GM21423 (cell line): ENCODE measurements around the gene KRT6A.
"Not testable (repeated sequence)": the region's sequence is repeated elsewhere in the genome, so short reads cannot be mapped to it uniquely, and the experiment has no call there.

Source experiments
- ATAC-seq: cut with Tn5 transposase; IDR thresholded peaks from one replicate; pipeline ENCODE4 v1.9.1; 2021; ENCODE audit warnings: mild to moderate bottlenecking, moderate library complexity; ENCODE audit not compliant: unreplicated experiment

The KRT6A gene

GRCh38 chr12:52474212-52474611 lies 18.8 kb downstream of the KRT6A start:
- no peak for ATAC-seq

DNA sequence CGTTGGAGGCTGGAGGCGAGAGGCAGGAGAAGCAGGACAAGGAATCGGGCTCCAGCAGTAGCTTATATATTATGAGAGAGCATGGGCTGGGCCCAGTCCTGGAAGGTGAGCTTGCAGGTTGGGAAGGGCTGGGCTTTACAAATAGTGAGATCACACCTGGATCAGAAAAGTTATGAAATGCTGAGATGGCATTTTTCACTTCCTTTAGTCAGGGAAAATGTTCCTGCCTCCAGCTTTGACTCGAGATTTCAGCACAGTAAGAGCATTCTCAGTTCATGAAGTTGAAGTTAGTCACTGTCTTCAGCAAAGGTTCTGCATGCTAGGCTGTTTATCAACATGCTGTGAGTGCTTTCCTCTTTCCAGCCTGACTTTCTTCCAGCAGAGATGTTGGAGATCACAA lies 19.3 kb downstream of the KRT6A start, which contains the start of gene KRT6C:
Gene KRT6C (minus strand): TSS at position 38 of the 400 bp plus-strand sequence. CDS start 68 bp downstream, outside the sequence.
- no peak for ATAC-seq

- no peak for ATAC-seq
Observed at GRCh38 chr12:52469853-52470252, 23.2 kb downstream of the KRT6A start.

GRCh38 chr12:52464897-52465296 lies 28.2 kb downstream of the KRT6A start:
- ATAC-seq, result no peak

DNA sequence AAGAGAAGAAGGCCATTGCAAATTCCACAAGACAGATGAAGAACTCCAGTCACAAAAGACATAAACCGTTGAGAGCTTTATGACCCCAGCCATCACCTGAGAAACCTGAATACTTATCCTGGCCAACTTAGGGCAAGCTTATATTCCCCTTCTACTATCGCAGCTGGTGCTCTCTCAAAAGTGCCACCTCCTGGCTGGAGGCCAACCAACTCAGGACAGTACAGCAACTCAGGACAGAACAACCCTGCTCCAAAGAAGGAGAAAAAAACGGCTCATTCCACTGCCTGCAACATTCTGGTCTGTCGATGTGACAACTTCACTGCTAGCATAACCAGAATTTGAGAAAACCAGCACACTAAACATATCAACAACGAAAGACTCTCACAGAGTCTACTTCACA lies 31.4 kb downstream of the KRT6A start:
- ATAC-seq, result no peak

GRCh38 chr12:52458861-52459260 lies 34.2 kb downstream of the KRT6A start:
- no peak for ATAC-seq

DNA sequence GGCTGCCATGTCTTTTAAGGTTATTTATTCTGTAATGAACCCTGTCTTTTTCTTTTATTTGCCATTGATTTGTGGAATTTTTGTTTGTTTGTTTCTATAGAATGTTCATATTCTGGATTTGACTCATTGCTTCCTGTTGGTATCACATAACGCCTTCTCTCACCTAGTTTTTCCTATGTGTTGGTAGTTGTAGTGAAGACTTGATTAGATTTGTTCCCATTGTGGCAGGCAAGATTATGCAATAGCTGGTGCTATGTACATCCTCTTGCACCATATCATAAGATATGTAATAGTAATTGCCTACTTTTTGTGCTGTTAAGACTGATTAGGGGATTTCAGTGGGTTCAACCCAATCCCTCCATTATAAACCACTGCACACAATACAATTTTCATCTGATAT lies 37.2 kb downstream of the KRT6A start:
- ATAC-seq, result no peak

GRCh38 chr12:52454411-52455201 lies 38.5 kb downstream of the KRT6A start:
- ATAC-seq, result no peak

- no peak for ATAC-seq
Observed at GRCh38 chr12:52452101-52452500, 41.0 kb downstream of the KRT6A start, which contains the start of gene KRT6B. KRT6B (minus strand) TSS chr12:52452146; CDS start chr12:52452078, 68 bp downstream.

DNA sequence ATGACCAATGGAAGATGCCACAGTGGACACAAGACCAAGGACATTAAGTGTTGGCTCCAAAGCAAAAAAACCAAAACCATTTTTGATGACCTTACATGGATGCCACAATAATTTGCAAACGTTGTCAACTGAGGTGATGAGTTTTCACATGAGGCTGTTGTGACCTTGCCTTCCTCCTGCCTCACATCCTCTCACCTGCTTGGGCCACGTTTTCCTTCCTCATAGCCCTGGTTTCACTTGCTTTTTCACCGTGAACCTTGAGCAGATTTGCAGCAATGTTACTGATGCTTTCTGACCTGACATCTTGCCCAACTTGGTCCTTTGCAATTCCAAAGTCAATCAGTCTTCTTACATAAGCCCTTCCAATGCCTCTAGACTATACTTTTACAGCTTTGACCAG lies 44.8 kb downstream of the KRT6A start:
- no peak for ATAC-seq

DNA sequence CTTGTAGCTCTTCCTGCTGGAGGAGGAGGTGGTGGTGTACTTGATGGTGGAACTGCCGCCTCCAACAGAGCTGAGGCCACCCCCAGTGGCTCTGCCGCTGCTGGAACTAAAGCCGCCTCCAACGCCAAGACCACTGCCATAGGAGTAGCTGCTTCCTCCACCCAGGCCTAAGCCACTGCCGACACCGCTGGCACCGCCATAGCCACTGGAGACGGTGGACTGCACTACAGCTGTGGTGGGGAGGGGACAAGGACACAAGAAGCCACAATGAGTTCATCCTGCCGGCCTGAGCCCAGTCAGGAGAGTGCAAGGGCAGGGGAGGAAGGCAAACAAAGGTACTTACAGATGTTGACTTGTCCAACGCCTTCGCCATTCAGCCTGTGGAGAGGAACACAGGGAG lies 45.9 kb downstream of the KRT6A start:
- not testable (repeated sequence) for ATAC-seq

DNA sequence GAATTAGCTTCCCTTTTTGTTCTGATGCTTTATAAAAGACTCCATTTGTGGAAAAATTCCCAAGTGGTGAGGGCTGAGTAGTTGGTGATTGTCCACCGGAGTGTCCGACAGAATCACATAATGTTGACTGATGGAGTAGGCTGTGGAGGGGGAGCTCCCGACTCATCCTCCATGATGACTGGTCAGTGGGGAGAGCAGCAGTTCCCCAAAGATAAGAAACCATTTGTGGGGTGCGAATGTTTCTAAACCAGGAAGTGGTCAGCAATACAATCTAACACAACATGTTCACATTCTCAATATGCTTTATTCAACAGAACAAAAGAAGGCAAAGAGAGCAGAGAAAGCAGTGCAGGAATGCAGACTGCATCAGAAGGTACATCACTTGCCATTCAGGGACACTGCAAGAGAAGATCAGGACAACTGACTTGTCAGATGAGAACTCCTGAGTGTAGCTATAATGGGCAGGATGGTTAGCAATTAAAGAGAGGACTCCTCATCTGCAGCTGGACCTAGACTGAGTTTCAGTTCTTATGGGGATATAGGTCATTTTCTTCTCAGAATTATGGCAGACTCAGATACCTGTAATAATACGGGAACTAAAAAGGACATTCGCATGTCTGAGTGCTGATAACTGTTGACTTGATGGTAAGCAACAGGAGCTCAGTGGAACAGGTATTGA lies 46.6 kb downstream of the KRT6A start:
- no peak for ATAC-seq

DNA sequence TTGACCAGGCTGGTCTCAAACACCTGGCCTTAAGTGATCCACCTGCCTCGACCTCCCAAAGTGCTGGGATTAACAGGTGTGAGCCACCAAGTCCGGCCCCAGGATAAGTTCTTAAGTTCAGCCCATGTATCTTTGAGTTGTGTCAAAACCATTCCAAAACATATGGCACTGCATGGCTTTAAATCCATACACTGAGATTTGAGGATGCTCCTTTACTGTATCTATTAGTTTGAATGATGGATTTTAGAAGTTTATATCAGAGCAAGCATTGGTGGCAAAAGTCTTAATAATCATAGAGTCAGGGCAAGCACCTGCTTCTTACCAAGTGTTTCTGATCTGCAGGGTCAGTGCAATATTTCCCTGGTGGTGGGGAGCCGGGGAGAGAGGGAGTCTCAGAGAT lies 47.2 kb downstream of the KRT6A start:
- no peak for ATAC-seq

DNA sequence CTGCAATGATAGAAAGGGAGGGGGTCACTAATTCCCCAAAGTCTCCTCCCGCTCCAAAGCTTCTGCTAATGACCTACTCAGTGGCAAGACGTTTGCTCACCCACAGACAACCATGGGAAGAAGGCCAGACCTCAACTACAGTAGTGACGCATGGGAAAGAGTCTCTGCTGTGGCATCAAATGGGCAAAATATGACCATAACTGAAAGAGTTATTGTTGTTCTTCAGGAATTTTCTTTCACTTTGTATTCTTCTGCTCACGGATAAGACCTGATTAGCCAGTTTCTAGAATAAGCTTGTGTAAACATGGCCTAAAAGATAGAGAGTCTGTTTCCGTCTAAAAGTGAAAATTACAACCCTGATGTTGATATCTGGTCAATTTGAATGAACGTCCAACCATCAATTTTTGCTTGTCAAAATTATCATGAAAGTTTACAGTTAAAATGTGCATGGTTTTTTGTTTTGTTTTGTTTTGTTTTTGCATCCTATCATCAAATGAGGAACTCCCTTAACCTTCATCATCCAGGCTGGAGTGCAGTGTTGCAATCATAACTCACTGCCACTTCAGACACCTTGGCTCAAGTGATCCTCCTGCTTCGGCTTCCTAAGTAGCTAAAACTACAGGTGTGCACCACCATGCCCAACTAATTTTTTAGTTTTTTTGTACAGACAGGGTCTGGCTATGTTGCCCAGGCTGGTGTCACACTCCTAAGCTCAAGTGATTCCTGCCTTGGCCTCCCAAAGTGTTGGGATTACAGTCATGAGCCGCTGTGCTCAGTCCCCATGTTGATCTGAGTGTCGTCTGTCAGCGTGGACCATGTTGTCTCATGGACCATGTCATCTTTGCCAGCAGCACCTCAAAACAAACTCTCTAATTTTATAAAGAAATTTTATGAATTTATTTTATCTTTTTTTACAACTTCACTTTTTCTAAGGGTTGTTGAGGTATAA lies 48.1 kb downstream of the KRT6A start:
- ATAC-seq, result no peak

- ATAC-seq, result no peak
Observed at GRCh38 chr12:52443966-52444365, 49.1 kb downstream of the KRT6A start.

GRCh38 chr12:52442600-52443061 lies 50.4 kb downstream of the KRT6A start:
- no peak for ATAC-seq

DNA sequence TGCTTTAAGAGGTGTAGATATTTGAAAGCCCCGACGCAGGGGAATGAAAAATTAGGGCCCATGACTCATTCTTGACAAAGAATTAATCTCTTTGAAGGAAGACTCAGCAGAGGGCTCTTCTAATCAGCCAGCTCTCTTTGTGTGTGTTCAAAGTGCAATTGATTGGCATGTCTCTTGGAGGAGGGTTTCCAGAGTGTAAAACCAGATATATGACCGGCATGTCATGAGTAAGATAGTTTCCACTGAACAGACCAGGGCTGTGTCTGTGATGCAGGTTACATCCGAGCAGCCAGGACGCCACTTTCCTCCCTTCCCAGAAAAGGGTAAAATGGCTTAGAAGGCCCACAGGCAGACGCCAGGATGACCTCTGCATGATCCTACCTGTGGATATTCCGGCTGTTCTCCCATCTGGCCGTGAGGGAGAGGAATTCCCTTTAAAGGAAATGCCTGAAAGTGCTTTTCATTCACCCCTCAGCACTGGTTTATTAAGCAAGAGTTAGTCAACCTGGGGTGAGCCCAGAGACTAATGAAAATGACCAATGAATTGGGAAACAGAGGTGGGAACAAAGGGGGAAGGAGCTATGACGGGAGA lies 51.6 kb downstream of the KRT6A start:
- ATAC-seq, result no peak

DNA sequence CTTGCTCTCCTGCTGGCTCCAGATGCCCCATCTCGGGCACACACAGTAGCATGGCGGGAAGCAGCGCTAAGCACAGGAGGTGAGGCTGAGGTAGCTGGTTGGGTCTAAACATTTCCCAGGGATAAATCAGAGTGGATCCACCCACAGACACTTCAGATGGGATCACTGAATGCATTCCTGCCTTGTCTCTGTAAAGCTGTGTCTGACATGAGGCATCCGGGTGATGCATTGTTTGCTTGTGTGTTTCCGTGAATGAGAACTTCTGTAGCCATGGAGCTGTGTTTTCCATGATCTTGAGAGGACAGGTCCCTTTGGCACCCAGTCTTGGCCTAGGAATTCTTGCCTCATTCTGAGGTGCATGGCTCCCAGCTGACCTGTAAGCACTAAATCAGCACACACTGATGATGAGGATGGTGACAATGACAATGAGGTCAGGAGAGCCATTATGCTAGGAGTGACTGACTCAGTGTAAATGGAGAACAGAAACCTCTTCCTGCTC lies 52.2 kb downstream of the KRT6A start:
- ATAC-seq, result no peak

GRCh38 chr12:52439845-52440244 lies 53.2 kb downstream of the KRT6A start:
- no peak for ATAC-seq

- ATAC-seq, result no peak
Observed at GRCh38 chr12:52439420-52439819, 53.6 kb downstream of the KRT6A start.
